Measurements from ENCODE around the gene CPNE5. TPM values are rescaled to one million over a fixed set of nuclear protein-coding genes. Genes with fewer than 3 reads are reported as not detected.

Gene CPNE5
- total RNA-seq (1 to 10 TPM; 1.2 to 1.9 TPM), polyA plus RNA-seq (ENCODE audit: insufficient read length in 6 of 6) (1 to 10 TPM; 6.3 to 7.3 (median 6.8) TPM)
- long read RNA-seq, donor 1 = 0 reads
- long read RNA-seq, donor 2 = 0 reads
- long read RNA-seq, donor 3 = 0 reads
- long read RNA-seq, donor 4 = 0 reads
- long read RNA-seq, donor 5 = 0 reads
- long read RNA-seq, donor 6 = 0 reads
- long read RNA-seq, donor 7, partial matches to known transcripts = 0 of 1 reads
- long read RNA-seq, donor 7, other reads (novel, unspliced or antisense) = 0 of 1 reads
- long read RNA-seq, donor 8 = 0 reads
- long read RNA-seq, donor 9 = 0 reads
- long read RNA-seq, donor 10, partial matches to known transcripts = 1 of 1 reads
- long read RNA-seq, donor 10, other reads (novel, unspliced or antisense) = 0 of 1 reads
- long read RNA-seq, donor 11, partial matches to known transcripts = 0 of 2 reads
- long read RNA-seq, donor 11, other reads (novel, unspliced or antisense) = 0 of 2 reads
- long read RNA-seq, donor 12 = 0 reads

DNA sequence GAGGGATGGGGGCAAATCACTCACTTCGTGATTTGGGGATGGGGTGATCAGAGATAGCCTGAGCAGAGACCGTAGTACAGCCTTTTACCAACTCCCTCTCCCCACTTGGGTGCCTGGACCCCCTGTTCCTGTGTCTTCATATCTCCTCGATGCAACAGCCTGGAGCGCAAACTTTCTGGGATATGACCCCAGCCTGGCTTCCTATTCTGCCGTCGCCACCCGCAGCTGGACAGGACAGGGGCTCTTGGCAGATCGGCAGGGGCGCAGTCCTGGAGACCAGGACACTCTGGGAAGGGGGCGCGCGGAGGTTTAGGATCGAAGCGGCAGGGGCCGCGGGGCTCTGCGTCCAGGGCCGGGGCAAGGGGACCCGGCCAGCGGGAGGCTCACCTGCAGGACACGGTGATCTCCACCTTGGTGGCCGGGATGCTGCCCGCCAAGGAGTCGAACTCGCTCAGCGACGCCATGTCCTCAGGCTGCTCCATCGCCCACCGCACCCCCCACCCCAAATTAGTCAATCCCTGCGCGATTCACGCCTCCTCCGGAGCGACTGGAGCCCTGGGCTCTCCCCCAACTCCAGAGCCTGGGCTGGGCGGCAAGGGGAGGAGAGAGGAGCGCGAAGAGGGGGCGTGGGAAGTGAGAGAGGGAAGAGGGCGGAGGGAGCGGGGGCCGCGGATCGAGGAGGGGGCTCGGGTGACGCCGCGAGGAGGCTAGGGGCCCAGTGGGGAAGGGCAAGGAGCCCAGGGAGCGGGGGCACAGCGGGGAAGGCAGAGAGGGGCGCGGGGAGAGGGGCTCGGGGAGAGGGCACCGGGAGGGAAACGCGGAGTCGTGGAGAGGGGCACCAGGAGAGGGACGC lies at the start of gene CPNE5:
Gene CPNE5, minus strand, starts transcription at position 549 of the 853 bp plus-strand sequence. Its CDS starts 67 bp downstream, at position 482.
- H3K4me3 ChIP-seq = peak within 1 kb of the TSS; percentile 29 to 36
- H3K27ac ChIP-seq = no peak within 1 kb of the TSS
- DNase-seq (peak in 1 of 4 donors; percentile 52), ATAC-seq (peak; percentile 33)
- intact Hi-C loops (cut with DNase I) = no loop called here
- TF ChIP-seq, protein P1, sequence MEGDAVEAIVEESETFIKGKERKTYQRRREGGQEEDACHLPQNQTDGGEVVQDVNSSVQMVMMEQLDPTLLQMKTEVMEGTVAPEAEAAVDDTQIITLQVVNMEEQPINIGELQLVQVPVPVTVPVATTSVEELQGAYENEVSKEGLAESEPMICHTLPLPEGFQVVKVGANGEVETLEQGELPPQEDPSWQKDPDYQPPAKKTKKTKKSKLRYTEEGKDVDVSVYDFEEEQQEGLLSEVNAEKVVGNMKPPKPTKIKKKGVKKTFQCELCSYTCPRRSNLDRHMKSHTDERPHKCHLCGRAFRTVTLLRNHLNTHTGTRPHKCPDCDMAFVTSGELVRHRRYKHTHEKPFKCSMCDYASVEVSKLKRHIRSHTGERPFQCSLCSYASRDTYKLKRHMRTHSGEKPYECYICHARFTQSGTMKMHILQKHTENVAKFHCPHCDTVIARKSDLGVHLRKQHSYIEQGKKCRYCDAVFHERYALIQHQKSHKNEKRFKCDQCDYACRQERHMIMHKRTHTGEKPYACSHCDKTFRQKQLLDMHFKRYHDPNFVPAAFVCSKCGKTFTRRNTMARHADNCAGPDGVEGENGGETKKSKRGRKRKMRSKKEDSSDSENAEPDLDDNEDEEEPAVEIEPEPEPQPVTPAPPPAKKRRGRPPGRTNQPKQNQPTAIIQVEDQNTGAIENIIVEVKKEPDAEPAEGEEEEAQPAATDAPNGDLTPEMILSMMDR (IDR thresholded peaks at IDR 0.05) = no peak
- H3K27me3 ChIP-seq = peaks cover 17 to 45% of the 10 kb centered on the region in 2 donors
- peaks cover 16 to 22% of the 10 kb centered on the region in 2 donors for H3K4me1 ChIP-seq
- H3K9me3 ChIP-seq = no peaks in the 10 kb centered on the region
- H3K36me3 ChIP-seq = no peaks in the 10 kb centered on the region

DNA sequence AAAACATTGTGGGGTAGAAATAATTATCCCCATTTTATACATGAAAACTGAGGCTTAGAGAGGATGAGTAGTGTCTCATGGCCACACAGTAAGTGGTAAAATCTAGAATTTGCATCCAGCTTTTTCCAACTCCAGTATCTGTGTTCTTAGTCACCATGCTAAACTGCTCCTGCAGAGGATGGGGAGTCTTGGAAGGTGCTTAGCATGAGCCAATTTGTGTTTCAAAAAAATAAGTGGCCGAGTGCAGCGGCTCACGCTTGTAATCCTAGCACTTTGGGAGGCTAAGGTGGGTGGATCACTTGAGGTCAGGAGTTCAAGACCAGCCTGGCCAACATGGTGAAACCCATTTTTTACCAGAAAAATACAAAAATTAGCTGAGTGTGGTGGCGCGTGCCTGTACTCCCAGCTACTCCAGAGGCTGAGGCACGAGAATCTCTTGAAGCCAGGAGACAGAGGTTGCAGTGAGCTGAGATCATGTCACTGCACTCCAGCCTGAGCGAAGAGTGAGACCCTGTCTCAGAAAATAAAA lies 48.9 kb upstream of the CPNE5 start:
- H3K27ac ChIP-seq = no peak overlapping the region
- no peak overlapping the region for H3K4me3 ChIP-seq
- no peaks in the 10 kb centered on the region for H3K9me3 ChIP-seq
- H3K4me1 ChIP-seq = peaks cover 3 to 24% of the 10 kb centered on the region in 2 donors
- ATAC-seq = no peak
- TF ChIP-seq, protein P1 (IDR thresholded peaks at IDR 0.05) = no peak
- no peaks in the 10 kb centered on the region for H3K27me3 ChIP-seq
- no peak for DNase-seq
- intact Hi-C loops (cut with DNase I) = loop anchor here in 1 of 2 donors (10.0 kb wide), 1 partner anchor 97 kb away; the partner anchor contains the start of gene MTCH1
- peaks cover 0 to 6% of the 10 kb centered on the region in 2 donors for H3K36me3 ChIP-seq

DNA sequence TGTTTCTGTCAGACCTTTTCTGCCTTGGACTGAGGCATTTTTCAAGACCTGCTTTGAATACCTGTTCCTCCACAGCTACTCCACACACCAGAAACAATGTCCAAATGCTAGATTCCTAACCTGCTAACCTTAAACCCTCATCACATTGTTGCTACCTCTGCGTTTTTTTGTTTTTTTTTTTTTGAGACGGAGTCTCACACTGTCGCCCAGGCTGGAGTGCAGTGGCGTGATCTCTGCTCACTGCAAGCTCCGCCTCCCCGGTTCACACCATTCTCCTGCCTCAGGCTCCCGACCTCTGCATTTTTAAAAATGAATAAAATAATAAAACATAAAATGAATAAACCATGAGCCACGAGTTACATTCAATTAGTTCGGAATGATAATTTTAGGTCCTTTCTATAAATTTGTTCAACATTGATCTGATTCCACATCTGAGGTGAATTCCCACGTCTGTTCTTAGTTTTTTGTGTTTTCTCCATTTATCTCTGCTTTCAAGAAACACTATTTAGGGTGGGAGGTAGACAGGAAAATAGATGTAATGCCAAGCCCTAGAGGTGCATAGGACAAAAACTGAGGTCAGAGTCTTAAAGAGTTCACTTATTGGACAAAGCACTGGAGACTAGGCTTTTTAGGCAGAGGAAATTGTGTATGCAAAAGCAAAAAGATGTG lies 47.8 kb upstream of the CPNE5 start:
- no peaks in the 10 kb centered on the region for H3K9me3 ChIP-seq
- no peaks in the 10 kb centered on the region for H3K27me3 ChIP-seq
- peaks cover 3 to 24% of the 10 kb centered on the region in 2 donors for H3K4me1 ChIP-seq
- H3K27ac ChIP-seq = no peak overlapping the region
- TF ChIP-seq, protein P1 (IDR thresholded peaks at IDR 0.05) = no peak
- no peak for DNase-seq
- peaks cover 0 to 4% of the 10 kb centered on the region in 2 donors for H3K36me3 ChIP-seq
- no peak for ATAC-seq
- peak overlapping the region; percentile 84 to 92 for H3K4me3 ChIP-seq
- intact Hi-C loops (cut with DNase I) = loop anchor here in 1 of 2 donors (10.0 kb wide), 1 partner anchor 98 kb away; the partner anchor contains the start of gene MTCH1

DNA sequence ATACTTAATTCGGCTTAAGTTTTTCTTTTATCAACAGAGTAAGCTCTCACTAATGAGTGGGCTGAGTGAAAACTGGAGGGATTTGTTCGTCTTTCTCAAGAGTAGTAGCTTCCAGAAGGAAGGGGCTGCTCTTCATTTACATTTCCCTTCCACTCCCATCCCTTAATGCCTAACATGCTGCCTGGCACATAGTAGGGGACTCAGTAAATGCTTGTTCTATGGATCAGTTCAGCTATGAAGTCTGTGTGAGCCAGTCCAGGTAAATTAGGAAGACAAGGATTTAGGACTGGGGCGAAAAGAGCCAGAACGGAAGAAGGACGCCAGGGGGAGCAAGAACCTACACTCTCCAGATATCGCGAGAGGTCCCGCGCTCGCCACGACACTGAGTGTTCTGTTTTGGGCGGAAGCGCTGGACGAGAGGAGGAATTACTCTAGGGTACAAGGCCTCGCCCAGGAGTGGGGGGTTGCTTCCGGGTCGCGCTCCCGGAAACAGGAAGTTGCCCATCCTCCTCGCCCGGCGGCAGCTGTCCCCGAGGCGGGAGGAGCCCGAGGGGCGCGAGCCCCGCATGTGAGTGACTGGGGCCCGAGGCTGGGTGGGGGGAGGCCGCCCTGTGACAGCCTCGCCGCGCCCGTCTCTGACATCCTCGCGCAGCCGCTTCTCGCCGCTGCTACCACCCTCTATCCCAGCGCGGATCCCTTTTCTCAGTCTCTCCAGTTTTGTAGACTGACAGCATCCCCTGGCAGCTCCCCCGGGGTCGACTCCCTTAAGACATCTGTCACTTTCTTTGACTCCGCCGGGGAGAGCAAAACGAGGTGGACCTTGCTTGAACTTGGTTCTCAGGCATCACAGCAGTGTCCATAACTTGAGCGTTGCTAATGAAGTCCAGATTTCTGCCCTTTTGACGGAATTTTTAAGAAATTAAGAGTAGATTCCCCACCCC lies 46.5 kb upstream of the CPNE5 start, which contains the start of gene C6orf89:
Gene C6orf89, plus strand, starts transcription at position 492 of the 941 bp plus-strand sequence. CDS start 13,493 bp downstream, outside the sequence.
- Histone ChIP-seq H3K27ac (peak within 1 kb of the TSS; percentile 78 to 88), H3K27me3 (no peaks in the 10 kb centered on the region), H3K36me3 (no peaks in the 10 kb centered on the region), H3K4me1 (peaks cover 0 to 24% of the 10 kb centered on the region in 2 donors), H3K9me3 (no peaks in the 10 kb centered on the region), H3K4me3 (peak within 1 kb of the TSS; percentile 84 to 92)
- ATAC-seq (peak; percentile 99), DNase-seq (peak; percentile 95 to 98 (median 98))
- intact Hi-C loops (cut with DNase I) = loop anchor here in 1 of 2 donors (10.0 kb wide), 1 partner anchor 99 kb away; the partner anchor contains the start of gene MTCH1
- TF ChIP-seq, protein P1 (IDR thresholded peaks at IDR 0.05) = peak; percentile 81 to 89

Data from left lung (tissue), 14 donors.